GM19043 (cell line): ENCODE measurements around the gene RASSF1.
"Not testable (repeated sequence)": the region's sequence is repeated elsewhere in the genome, so short reads cannot be mapped to it uniquely, and the experiment has no call there.

ENCODE experiments used
- ATAC-seq: cut with Tn5 transposase; IDR thresholded peaks from one replicate; pipeline ENCODE4 v1.9.1; 2021; ENCODE audit warnings: low read depth; ENCODE audit not compliant: unreplicated experiment

Gene RASSF1

DNA sequence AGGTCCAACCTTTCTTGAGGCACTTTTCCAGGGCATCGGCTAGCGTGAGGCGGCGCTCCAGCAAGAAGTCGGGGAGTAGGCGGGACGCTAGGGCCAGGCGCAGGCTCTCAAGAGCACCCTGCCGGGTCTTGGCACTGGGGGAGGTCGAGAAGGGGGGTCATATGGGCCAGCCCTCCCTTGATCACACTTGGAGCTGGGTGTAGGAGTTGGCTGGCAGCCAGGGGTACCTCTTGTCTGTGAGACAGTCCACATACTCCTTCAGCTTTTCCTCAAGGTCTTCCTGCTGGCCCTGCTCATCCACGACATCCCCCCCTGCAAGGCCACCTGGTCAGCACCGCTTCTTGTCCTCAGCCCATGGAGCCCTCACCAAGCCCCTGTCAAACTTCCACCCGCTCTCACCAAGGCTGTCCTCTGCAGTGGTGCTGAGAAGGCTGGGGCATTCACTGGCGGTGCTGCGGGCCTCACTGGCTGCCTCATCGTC is 50.4 kb downstream of the RASSF1 start:
- no peak for ATAC-seq

DNA sequence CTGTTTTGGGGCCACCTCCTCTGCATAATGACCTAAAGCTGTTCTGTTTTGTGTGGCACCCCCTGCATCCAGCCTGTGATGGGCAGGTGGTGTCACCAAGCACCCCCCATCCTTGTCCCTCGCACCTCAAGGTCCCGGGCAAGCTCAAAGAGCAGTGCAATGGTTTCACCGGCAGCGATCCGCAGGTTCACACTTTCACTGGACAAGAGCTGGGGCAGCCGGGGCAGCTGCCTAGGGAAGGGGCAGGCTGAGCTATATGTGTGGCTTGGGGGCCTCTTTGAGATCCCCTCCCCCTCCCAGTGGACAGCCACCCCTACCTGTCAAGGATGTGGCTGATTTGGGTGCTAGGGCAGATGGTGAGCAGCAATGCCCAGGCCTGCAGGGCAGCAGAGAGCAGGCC is 51.5 kb downstream of the RASSF1 start:
- no peak for ATAC-seq

DNA sequence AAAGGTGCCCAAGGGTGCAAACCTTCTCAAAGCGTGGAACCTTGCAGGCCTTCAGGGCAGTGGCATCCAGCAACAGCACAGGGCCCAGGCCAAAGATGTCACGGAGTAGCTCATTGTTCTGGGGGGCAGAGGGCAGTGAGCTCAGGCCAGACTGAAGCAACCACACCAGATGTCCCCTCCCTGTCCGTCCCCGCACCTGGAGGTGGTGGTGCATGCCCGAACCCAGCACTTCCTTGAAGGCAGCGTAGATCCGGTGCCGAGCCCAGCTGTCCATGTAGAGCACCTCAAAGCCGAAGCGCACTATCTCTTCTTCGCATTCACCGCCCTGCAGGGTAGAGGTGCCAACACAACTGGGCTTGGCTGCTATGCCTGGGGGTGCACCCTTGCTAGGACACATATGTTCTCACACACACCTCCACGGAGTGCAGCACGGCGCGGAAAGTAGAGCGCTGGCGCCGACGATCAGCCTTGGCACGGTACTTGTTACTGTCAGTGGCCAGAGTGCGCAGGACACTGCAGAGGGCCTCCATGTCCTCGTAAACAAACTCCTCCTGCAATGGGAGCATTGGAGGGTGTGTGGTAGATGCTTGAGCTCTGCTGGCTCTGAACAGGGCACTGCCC is 52.1 kb downstream of the RASSF1 start:
- no peak for ATAC-seq

DNA sequence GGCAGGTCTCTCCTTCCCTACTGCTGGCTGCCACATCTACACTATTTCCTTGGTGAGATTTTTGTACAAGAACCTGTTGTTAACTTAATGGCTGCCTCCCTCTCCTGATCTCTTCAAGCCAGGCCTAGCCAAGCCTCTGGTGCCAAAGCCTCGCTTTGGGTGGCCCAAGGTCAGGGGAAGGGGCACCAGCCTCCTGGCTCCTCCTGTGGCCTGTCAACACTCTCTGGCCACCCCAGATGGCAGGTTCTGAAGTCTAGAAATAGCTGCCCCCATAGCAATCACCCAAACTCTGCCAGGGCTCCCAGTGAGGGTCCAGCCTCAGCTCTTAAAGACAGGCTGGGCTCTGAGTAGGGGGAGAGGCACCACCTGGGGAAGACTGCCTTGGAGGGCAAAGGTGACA is 53.4 kb downstream of the RASSF1 start:
- ATAC-seq, result no peak

DNA sequence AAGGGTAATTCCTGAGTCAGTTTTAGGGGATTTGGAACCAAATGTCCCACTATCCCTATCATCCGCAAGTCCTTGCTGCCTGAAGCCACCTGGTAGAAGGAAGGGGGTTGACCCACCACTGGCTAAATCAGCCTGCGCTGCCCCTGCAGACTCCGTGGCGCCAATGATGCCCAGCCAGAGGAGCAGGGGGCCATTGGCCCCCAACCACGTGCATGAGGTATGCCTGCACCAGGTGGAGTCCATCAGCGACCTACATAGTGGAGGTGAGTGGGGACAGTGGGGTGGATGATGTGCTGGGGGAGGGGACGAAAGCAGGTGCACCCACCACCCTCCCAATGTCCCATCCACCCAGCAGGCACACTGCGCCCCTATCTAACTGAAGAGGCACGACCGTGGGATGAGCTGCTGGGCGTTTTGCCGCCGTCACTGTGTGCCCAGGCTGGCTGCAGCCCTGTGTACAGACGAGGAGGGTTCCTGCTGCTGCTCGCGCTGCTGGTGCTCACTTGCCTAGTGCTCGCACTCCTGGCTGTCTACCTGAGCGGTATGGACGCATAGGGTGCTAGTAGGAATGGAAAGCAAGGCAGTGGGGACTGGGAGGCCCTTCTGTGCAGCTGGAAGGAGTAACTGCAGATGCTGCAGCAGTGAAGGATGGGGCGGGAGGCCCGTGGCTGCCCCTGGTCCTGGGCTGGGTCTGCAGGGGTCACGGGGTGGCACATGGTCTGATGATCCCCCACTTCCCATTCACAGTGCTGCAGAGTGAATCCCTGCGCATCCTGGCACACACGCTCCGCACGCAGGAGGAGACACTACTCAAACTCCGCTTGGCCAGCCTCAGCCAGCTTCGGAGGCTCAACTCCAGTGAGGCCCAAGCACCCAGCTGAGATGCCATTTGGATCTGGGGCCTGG is 54.1 kb downstream of the RASSF1 start:
- no peak for ATAC-seq

DNA sequence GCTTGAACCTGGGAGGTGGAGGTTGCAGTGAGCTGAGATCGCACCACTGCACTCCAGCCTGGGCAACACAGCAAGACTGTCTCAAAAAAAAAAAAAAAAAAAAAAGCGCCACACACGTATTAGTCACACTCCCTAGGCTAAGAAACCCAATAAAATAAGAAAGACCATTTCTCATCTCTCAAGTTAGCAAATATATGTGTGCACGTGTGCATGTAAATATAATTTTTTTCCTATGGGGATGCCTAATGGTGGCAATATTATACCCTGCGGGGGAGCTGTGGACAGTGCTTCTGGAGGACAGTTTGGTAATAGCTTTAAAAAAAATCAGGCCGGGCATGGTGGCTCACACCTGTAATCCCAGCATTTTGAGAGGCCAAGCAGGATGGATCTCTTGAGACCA is 56.5 kb downstream of the RASSF1 start:
- not testable (repeated sequence) for ATAC-seq
